ENCODE data around the gene CHST14. TPM values are rescaled to one million over a fixed set of nuclear protein-coding genes. Genes with fewer than 3 reads are reported as not detected.

The CHST14 gene
- total RNA-seq, 1 donor: 14.9 TPM

DNA sequence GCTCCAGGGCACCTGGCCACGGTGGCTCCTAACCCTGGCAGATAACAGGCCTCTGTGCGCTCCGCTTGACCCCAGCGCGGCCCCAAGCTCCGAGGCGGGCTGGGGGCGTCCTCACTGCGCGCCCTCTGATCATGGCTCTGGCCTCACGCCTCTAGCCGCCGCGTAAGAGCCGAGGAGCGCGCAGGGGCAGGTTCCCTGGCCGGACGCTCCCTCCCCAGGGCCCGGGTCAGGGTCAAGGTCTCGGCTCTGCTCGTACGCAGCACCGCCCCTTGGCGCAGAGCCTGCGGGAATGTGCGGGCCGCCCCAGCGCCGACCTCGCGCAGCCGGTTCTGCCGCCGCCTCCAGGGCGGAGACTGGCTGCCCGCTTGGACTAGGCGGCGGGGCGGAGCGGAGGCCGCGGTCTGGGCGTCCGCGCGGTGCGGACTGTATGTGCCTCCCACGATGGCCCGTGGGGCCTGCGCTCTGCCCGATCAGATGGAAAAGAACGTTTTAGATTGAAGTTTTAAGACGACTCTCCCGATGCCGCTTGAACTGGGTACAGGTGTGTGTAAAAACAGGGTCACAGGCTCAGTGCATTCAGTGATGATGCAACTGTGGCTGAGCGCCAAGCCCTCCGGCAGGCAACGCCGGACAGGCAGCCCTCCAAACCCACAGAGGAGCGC lies 40.8 kb downstream of the CHST14 start:
- DNase-seq (ENCODE audit: low read depth): peak; percentile 35
- peak overlapping the region; percentile 65 for H3K4me3 ChIP-seq (ENCODE audit: low read depth, low read length)
- TF ChIP-seq, protein P1, sequence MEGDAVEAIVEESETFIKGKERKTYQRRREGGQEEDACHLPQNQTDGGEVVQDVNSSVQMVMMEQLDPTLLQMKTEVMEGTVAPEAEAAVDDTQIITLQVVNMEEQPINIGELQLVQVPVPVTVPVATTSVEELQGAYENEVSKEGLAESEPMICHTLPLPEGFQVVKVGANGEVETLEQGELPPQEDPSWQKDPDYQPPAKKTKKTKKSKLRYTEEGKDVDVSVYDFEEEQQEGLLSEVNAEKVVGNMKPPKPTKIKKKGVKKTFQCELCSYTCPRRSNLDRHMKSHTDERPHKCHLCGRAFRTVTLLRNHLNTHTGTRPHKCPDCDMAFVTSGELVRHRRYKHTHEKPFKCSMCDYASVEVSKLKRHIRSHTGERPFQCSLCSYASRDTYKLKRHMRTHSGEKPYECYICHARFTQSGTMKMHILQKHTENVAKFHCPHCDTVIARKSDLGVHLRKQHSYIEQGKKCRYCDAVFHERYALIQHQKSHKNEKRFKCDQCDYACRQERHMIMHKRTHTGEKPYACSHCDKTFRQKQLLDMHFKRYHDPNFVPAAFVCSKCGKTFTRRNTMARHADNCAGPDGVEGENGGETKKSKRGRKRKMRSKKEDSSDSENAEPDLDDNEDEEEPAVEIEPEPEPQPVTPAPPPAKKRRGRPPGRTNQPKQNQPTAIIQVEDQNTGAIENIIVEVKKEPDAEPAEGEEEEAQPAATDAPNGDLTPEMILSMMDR (IDR thresholded peaks at IDR 0.05; ENCODE audit: insufficient read depth, low read length): no peak

DNA sequence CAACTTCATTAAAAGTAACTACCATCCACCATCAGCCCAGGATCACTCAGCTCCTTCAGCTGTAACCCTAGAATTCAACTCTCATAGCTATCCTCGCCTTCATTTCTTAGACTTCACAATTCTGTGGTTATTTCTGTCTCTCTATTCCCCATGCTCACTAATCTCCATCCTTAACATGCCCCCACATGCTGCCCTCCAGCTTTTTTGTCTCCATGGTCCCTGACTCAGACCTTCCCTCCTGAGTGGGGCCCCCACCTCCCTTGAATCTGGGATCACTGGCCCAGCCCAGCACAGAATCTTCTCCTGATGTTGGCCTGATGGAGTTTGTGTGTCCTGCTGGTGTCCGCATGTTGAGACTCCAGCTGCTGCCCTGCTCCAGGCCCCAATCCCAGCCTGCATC lies 41.7 kb downstream of the CHST14 start:
- TF ChIP-seq, protein P1 (IDR thresholded peaks at IDR 0.05; ENCODE audit: insufficient read depth, low read length): no peak
- DNase-seq (ENCODE audit: low read depth): no peak
- no peak overlapping the region for H3K4me3 ChIP-seq (ENCODE audit: low read depth, low read length)

- no peak for DNase-seq (ENCODE audit: low read depth)
- H3K4me3 ChIP-seq (ENCODE audit: low read depth, low read length): no peak overlapping the region
- TF ChIP-seq, protein P1 (IDR thresholded peaks at IDR 0.05; ENCODE audit: insufficient read depth, low read length): no peak
These were observed 42.8 kb downstream of the CHST14 start for GRCh38 chr15:40513609-40514008.

GRCh38 chr15:40516322-40516721 lies 45.5 kb downstream of the CHST14 start:
- TF ChIP-seq, protein P1 (IDR thresholded peaks at IDR 0.05; ENCODE audit: insufficient read depth, low read length): no peak
- no peak for DNase-seq (ENCODE audit: low read depth)
- no peak overlapping the region for H3K4me3 ChIP-seq (ENCODE audit: low read depth, low read length)

Other genes starting within 250 kb of the CHST14 start
- gene PAK6, start 231.9 kb upstream of the CHST14 start, total RNA-seq (ENCODE audit: low replicate concordance): 0.09 TPM in 1 of 2 replicates, not detected in the other
- gene ANKRD63, start 187.9 kb upstream of the CHST14 start, total RNA-seq (ENCODE audit: low replicate concordance): not detected in 2 replicates
- gene PLCB2, start 163.0 kb upstream of the CHST14 start, total RNA-seq (ENCODE audit: low replicate concordance): 0.27 TPM in 1 of 2 replicates, not detected in the other
- 8.1 and 8.9 TPM in 2 replicates for gene INAFM2, start 147.3 kb upstream of the CHST14 start, total RNA-seq (ENCODE audit: low replicate concordance)
- gene CCDC9B, start 130.0 kb upstream of the CHST14 start, total RNA-seq (ENCODE audit: low replicate concordance): 6.7 and 16.2 TPM in 2 replicates
- gene PHGR1, start 120.0 kb upstream of the CHST14 start, total RNA-seq (ENCODE audit: low replicate concordance): not detected in 2 replicates
- 0.08 and 0.36 TPM in 2 replicates for gene DISP2, start 112.8 kb upstream of the CHST14 start, total RNA-seq (ENCODE audit: low replicate concordance)
- gene KNSTRN, start 88.3 kb upstream of the CHST14 start, total RNA-seq (ENCODE audit: low replicate concordance): 24.5 and 44.1 TPM in 2 replicates
- gene IVD, start 65.2 kb upstream of the CHST14 start, total RNA-seq (ENCODE audit: low replicate concordance): 21.9 and 33.6 TPM in 2 replicates
- 9.0 and 14.4 TPM in 2 replicates for gene BAHD1, start 30.0 kb upstream of the CHST14 start, total RNA-seq (ENCODE audit: low replicate concordance)
- 21.3 and 24.0 TPM in 2 replicates for gene CCDC32, start 94.1 kb downstream of the CHST14 start, total RNA-seq (ENCODE audit: low replicate concordance)
- gene RPUSD2, start 98.3 kb downstream of the CHST14 start, total RNA-seq (ENCODE audit: low replicate concordance): 6.2 and 7.6 TPM in 2 replicates
- 1.3 and 35.9 TPM in 2 replicates for gene KNL1, start 123.3 kb downstream of the CHST14 start, total RNA-seq (ENCODE audit: low replicate concordance)
- 2.9 and 12.1 TPM in 2 replicates for gene RAD51, start 224.2 kb downstream of the CHST14 start, total RNA-seq (ENCODE audit: low replicate concordance)

All from fibroblast of the aortic adventitia (primary cell).